HCT116 (cell line): ENCODE data around the gene OR6K6. TPM values are rescaled to one million over a fixed set of nuclear protein-coding genes. Genes with fewer than 3 reads are reported as not detected.

Source experiments
- ATAC-seq: fragments of 200-7000 bp; cut with Tn5 transposase; 2 replicates; pipeline ENCODE4 v1.9.1; 2020; ENCODE audit warnings: mild to moderate bottlenecking, moderate library complexity
- BruUV-seq: library from RNA; stranded (reverse); fragments of 400-500 nt; replicated peaks from 2 replicates; lab custom pipeline; 2021; lab: Mats Ljungman, UMichigan
- CTCF ChIA-PET: fragments of 300-600 bp; sonication (Branson Sonifier 250); formaldehyde crosslinking; loops from one replicate; lab custom pipeline; 2021; ENCODE audit warnings: antibody characterized with exemption; lab: Charles Lee
- POLR2A ChIA-PET: fragments of 300-600, 350-600 bp; sonication (Branson Sonifier 250); formaldehyde crosslinking; loops from one replicate; lab custom pipeline; 2021; ENCODE audit warnings: antibody characterized with exemption; lab: Charles Lee
- RAD21 ChIA-PET, 2 experiments: fragments of 300-600 bp; sonication (Branson Sonifier 250); formaldehyde crosslinking; loops; one replicate each; lab custom pipeline; 2023; ENCODE audit warnings: low total read pairs in 2 of 2; ENCODE audit not compliant: uncharacterized antibody in 2 of 2, unreplicated experiment in 2 of 2, low non-redundant PET in 1 of 2; lab: Charles Lee
- DNase-seq: peaks from one replicate; pipeline ENCODE4 v3.0.0-alpha.2; 2010; ENCODE audit warnings: low read depth, low spot score
- H2AFZ ChIP-seq: fragments of 200-600 bp; shearing (Covaris generic), sonication (generic); 2 replicates; pipeline ENCODE4 v1.6.1; 2017; ENCODE audit warnings: low read depth, mixed run types, mixed read lengths, antibody characterized with exemption, low read length; ENCODE audit not compliant: poor library complexity, severe bottlenecking
- H3K27ac ChIP-seq: 2 replicates; pipeline ENCODE4 v1.5.1; 2012; ENCODE audit warnings: low read depth, low read length
- H3K27me3 ChIP-seq: fragments of 200-600 bp; sonication (generic); 2 replicates; pipeline ENCODE4 v1.6.1; 2016; ENCODE audit warnings: mixed run types, low read length, mixed read lengths; ENCODE audit not compliant: insufficient read depth
- H3K36me3 ChIP-seq, 2 experiments: fragments of 200-500 bp in 1 of 2; fragments of 200-600 bp in 1 of 2; sonication (Bioruptor generic) in 1 of 2; sonication (generic) in 1 of 2; 2 replicates each; pipeline versions ENCODE4 v1.5.1 to v1.6.1; 2014 to 2016; ENCODE audit warnings: low read length in 2 of 2, inconsistent platforms in 1 of 2, mixed read lengths in 1 of 2, mixed run types in 1 of 2; ENCODE audit not compliant: insufficient read depth in 2 of 2, control insufficient read depth in 1 of 2
- H3K4me1 ChIP-seq, 2 experiments: fragments of 200-600 bp in 1 of 2; sonication (generic) in 1 of 2; 2 replicates each; pipeline versions ENCODE4 v1.5.1 to v1.6.1; 2012 to 2017; ENCODE audit warnings: low read length in 2 of 2, inconsistent platforms in 1 of 2, mild to moderate bottlenecking in 1 of 2, mixed read lengths in 1 of 2, mixed run types in 1 of 2, moderate library complexity in 1 of 2; ENCODE audit not compliant: insufficient read depth in 2 of 2, control insufficient read depth in 1 of 2
- H3K4me2 ChIP-seq: fragments of 200-600 bp; sonication (generic); 2 replicates; pipeline ENCODE4 v1.6.1; 2017; ENCODE audit warnings: mixed run types, low read length, mixed read lengths
- H3K4me3 ChIP-seq, 2 experiments: fragments of 200-600 bp in 1 of 2; sonication (generic) in 1 of 2; replicated peaks in 1 of 2; 2 replicates each; pipeline ENCODE4 v1.5.1; 2011 to 2016; ENCODE audit warnings: low read length in 2 of 2, control low read depth in 1 of 2, low read depth in 1 of 2, mild to moderate bottlenecking in 1 of 2, mixed read lengths in 1 of 2, mixed run types in 1 of 2
- H3K79me2 ChIP-seq: fragments of 200-600 bp; sonication (generic); 2 replicates; pipeline ENCODE4 v1.6.1; 2017; ENCODE audit warnings: mild to moderate bottlenecking, mixed run types, low read length, moderate library complexity, mixed read lengths; ENCODE audit not compliant: insufficient read depth
- H3K9ac ChIP-seq: fragments of 200-600 bp; sonication (generic); 2 replicates; pipeline ENCODE4 v1.6.1; 2016; ENCODE audit warnings: low read length, mixed read lengths
- H3K9me2 ChIP-seq: fragments of 200-600 bp; sonication (generic), shearing (Covaris generic); 2 replicates; pipeline ENCODE4 v1.6.1; 2017; ENCODE audit warnings: mixed run types, mild to moderate bottlenecking, moderate library complexity; ENCODE audit not compliant: insufficient read depth
- H3K9me3 ChIP-seq, 2 experiments: fragments of 200-500 bp in 1 of 2; fragments of 200-600 bp in 1 of 2; sonication (Bioruptor generic) in 1 of 2; sonication (generic) in 1 of 2; 2 replicates each; pipeline ENCODE4 v1.6.1; 2014 to 2017; ENCODE audit warnings: low read length in 2 of 2, mixed read lengths in 2 of 2, inconsistent platforms in 1 of 2, low read depth in 1 of 2, mild to moderate bottlenecking in 1 of 2, mixed run types in 1 of 2, moderate library complexity in 1 of 2; ENCODE audit not compliant: control insufficient read depth in 1 of 2, insufficient read depth in 1 of 2
- H4K20me1 ChIP-seq: fragments of 200-600 bp; sonication (generic), shearing (Covaris generic); 2 replicates; pipeline ENCODE4 v1.6.1; 2017; ENCODE audit warnings: mixed run types, mild to moderate bottlenecking, moderate library complexity; ENCODE audit not compliant: insufficient read depth
- CBX3 ChIP-seq: IDR thresholded peaks from 2 replicates; pipeline ENCODE4 v1.6.1; 2012; ENCODE audit warnings: low read depth
- CEBPB ChIP-seq: IDR thresholded peaks from 2 replicates; pipeline ENCODE4 v1.6.1; 2012; ENCODE audit warnings: low read depth
- EGR1 ChIP-seq: IDR thresholded peaks from 2 replicates; pipeline ENCODE4 v1.6.1; 2012; ENCODE audit warnings: low read depth
- EZH2 ChIP-seq: fragments of 200-600 bp; sonication (generic); IDR thresholded peaks from 2 replicates; pipeline ENCODE4 v1.6.1; 2017; ENCODE audit warnings: antibody characterized with exemption, mixed run types
- FOSL1 ChIP-seq: IDR thresholded peaks from 2 replicates; pipeline ENCODE4 v1.6.1; 2012; ENCODE audit warnings: low read depth
- JUND ChIP-seq: IDR thresholded peaks from 2 replicates; pipeline ENCODE4 v1.6.1; 2012
- POLR2A ChIP-seq: IDR thresholded peaks from 2 replicates; pipeline ENCODE4 v1.7.0; 2011; ENCODE audit warnings: borderline replicate concordance; ENCODE audit not compliant: insufficient read depth, insufficient read length; ENCODE audit errors: extremely low read depth
- POLR2AphosphoS5 ChIP-seq: IDR thresholded peaks from 2 replicates; pipeline ENCODE4 v1.6.1; 2011; ENCODE audit warnings: mild to moderate bottlenecking, low read depth, low read length, moderate library complexity
- RAD21 ChIP-seq: IDR thresholded peaks from 2 replicates; pipeline ENCODE4 v1.6.1; 2012; ENCODE audit warnings: low read depth, mild to moderate bottlenecking
- SIN3A ChIP-seq: IDR thresholded peaks from 2 replicates; pipeline ENCODE4 v1.6.1; 2012; ENCODE audit warnings: low read depth
- SRF ChIP-seq: IDR thresholded peaks from 2 replicates; pipeline ENCODE4 v1.6.1; 2012; ENCODE audit warnings: low read depth
- TCF7L2 ChIP-seq: IDR thresholded peaks from 2 replicates; pipeline ENCODE4 v1.7.0; 2011; ENCODE audit warnings: borderline replicate concordance, inconsistent platforms; ENCODE audit not compliant: insufficient read depth, insufficient read length; ENCODE audit errors: extremely low read depth
- YY1 ChIP-seq: IDR thresholded peaks from 2 replicates; pipeline ENCODE4 v1.6.1; 2011; ENCODE audit warnings: low read length, low read depth, moderate library complexity, mild to moderate bottlenecking; ENCODE audit not compliant: insufficient replicate concordance; ENCODE audit errors: extremely low read depth
- intact Hi-C: fragments of 100-400 bp; cut with micrococcal nuclease; formaldehyde crosslinking; loops from 2 replicates; pipeline ENCODE4 v1.10.0; 2022
- total RNA-seq: library from RNA; stranded (reverse); gene quantifications from one replicate; pipeline ENCODE4 v1.2.1, GENCODE V29; 2021; ENCODE audit not compliant: unreplicated experiment
- TF ChIP-seq, protein P1 (sequence below), 3 experiments: fragments of 200-600 bp in 1 of 3; sonication (generic) in 1 of 3; IDR thresholded peaks in 2 of 3; conservative IDR thresholded peaks in 1 of 3; 2 replicates each; pipeline ENCODE4 v1.5.1; 2012 to 2017; ENCODE audit warnings: low read depth in 2 of 3, low read length in 2 of 3, antibody characterized with exemption in 1 of 3, borderline replicate concordance in 1 of 3, control low read depth in 1 of 3, mild to moderate bottlenecking in 1 of 3, mixed read lengths in 1 of 3, mixed run types in 1 of 3, moderate library complexity in 1 of 3; ENCODE audit not compliant: insufficient read depth in 1 of 3
- TF ChIP-seq, protein P2 (sequence below): IDR thresholded peaks from 2 replicates; pipeline ENCODE4 v1.6.1; 2012
- TF ChIP-seq, protein P3 (sequence below): IDR thresholded peaks from 2 replicates; pipeline ENCODE4 v1.6.1; 2012

OR6K6 gene
- total RNA-seq, 1 experiment from 2014 or later: not detected

DNA sequence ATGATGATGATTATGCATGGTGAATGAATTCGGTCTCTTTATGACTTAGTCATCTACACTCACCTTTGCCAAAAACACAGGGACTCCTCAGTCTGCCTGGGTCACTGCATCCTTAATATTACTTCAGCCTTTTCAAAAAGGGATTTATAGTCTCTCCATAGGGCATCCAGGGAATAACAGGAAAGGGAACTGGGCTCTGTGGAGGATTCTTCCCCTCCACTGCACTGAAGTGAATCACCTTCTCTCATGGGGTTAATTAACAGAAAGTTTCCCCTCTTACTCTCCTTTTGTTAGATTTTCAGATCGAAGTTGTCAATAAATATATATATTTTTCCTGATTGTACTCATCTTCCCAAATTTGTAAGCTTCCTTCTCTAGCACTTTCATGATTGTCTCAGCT, 33.9 kb upstream of the OR6K6 start, which contains the start of gene OR6K3:
Gene OR6K3, minus strand, starts transcription at position 101 of the 400 bp plus-strand sequence. CDS start 2,605 bp downstream, outside the sequence.
- Histone ChIP-seq H3K27me3 (no peaks in the 10 kb centered on the region), H3K36me3 (no peaks in the 10 kb centered on the region), H2AFZ (no peak within 1 kb of the TSS), H3K79me2 (no peaks in the 10 kb centered on the region), H4K20me1 (no peaks in the 10 kb centered on the region; the same call in 1 of the 2 replicates), H3K4me2 (no peak within 1 kb of the TSS), H3K4me1 (no peaks in the 10 kb centered on the region), H3K27ac (no peak within 1 kb of the TSS), H3K4me3 (no peak within 1 kb of the TSS), H3K9ac (no peak within 1 kb of the TSS), H3K9me3 (peaks cover 0 to 3% of the 10 kb centered on the region in 2 experiments; a peak in 1 of 4 replicates), H3K9me2 (no peaks in the 10 kb centered on the region)
- DNase-seq (no peak), ATAC-seq (no peak)
- POLR2A ChIA-PET: no interaction called here
- RAD21 ChIA-PET: no interaction called here
- intact Hi-C loops: no loop called here
- CTCF ChIA-PET: no interaction called here
- BruUV-seq: no TSS peak
- no peak for TF ChIP-seq EGR1
- no peak for TF ChIP-seq SRF

DNA sequence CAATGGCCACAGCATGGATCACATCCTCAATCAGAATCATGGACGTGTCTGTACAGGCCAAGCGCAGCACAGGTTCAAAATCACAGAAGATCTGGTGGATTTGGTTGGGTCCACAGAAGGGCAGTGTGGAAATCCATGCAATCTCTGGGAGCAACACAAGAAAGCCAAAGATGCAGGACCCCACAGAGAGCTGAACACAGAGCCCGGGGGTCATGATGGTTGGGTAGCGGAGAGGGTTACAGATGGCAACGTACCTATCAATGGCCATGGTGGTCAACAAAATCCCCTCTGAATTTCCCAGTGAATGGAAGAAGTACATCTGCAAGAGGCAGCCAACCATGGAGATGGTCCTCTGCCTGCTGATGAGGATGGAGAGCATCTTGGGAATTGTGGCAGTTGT, 30.1 kb upstream of the OR6K6 start:
- TF ChIP-seq TCF7L2 (no peak), FOSL1 (no peak), CEBPB (no peak), SRF (no peak), JUND (no peak), POLR2AphosphoS5 (no peak), SIN3A (no peak), EZH2 (no peak), CBX3 (no peak), RAD21 (no peak), YY1 (no peak), POLR2A (no peak)
- TF ChIP-seq, protein P1, sequence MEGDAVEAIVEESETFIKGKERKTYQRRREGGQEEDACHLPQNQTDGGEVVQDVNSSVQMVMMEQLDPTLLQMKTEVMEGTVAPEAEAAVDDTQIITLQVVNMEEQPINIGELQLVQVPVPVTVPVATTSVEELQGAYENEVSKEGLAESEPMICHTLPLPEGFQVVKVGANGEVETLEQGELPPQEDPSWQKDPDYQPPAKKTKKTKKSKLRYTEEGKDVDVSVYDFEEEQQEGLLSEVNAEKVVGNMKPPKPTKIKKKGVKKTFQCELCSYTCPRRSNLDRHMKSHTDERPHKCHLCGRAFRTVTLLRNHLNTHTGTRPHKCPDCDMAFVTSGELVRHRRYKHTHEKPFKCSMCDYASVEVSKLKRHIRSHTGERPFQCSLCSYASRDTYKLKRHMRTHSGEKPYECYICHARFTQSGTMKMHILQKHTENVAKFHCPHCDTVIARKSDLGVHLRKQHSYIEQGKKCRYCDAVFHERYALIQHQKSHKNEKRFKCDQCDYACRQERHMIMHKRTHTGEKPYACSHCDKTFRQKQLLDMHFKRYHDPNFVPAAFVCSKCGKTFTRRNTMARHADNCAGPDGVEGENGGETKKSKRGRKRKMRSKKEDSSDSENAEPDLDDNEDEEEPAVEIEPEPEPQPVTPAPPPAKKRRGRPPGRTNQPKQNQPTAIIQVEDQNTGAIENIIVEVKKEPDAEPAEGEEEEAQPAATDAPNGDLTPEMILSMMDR (IDR thresholded peaks at IDR 0.05 in 2 of 3, conservative IDR thresholded peaks at IDR 0.05 in 1 of 3; ENCODE audit: borderline replicate concordance in 1 of 3, insufficient read depth in 1 of 3, low read depth in 2 of 3, low read length in 2 of 3): no peak
- TF ChIP-seq, protein P2, sequence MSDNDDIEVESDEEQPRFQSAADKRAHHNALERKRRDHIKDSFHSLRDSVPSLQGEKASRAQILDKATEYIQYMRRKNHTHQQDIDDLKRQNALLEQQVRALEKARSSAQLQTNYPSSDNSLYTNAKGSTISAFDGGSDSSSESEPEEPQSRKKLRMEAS: no peak
- TF ChIP-seq, protein P3, sequence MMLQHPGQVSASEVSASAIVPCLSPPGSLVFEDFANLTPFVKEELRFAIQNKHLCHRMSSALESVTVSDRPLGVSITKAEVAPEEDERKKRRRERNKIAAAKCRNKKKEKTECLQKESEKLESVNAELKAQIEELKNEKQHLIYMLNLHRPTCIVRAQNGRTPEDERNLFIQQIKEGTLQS: no peak
- ChIA-PET POLR2A (no interaction called here), RAD21 (no interaction called here), CTCF (no interaction called here)
- DNase-seq (no peak), ATAC-seq (no peak)
- Histone ChIP-seq H3K4me3 (no peak overlapping the region), H2AFZ (no peak overlapping the region), H3K79me2 (no peaks in the 10 kb centered on the region), H3K9ac (no peak overlapping the region), H3K4me2 (no peak overlapping the region), H3K27me3 (no peaks in the 10 kb centered on the region), H3K36me3 (no peaks in the 10 kb centered on the region), H3K4me1 (no peaks in the 10 kb centered on the region), H3K9me3 (peaks cover 0 to 3% of the 10 kb centered on the region in 2 experiments; a peak in 1 of 4 replicates), H3K9me2 (no peaks in the 10 kb centered on the region), H4K20me1 (no peaks in the 10 kb centered on the region; the same call in 1 of the 2 replicates), H3K27ac (no peak overlapping the region)
- intact Hi-C loops: no loop called here
- no TSS peak for BruUV-seq
